Hippocampal formation (tissue), 2 donors: Measurements from ENCODE around the gene STX16.

Experiments used
- DNase-seq, 2 donors: peaks; one replicate each; lab custom pipeline; 2025; lab: John Stamatoyannopoulos, UW

STX16 gene

GRCh38 chr20:58675641-58676040, 24.6 kb downstream of the STX16 start:
- no peak for DNase-seq

- no peak for DNase-seq
Observed at GRCh38 chr20:58676161-58676560, 25.1 kb downstream of the STX16 start.

- DNase-seq: no peak
Observed at GRCh38 chr20:58677079-58677604, 26.1 kb downstream of the STX16 start.

GRCh38 chr20:58677808-58678207, 26.7 kb downstream of the STX16 start:
- DNase-seq: no peak

GRCh38 chr20:58678806-58679205, 27.7 kb downstream of the STX16 start:
- DNase-seq: no peak

GRCh38 chr20:58682656-58683531, 31.8 kb downstream of the STX16 start:
- DNase-seq: no peak

- no peak for DNase-seq
Observed at GRCh38 chr20:58684291-58684690, 33.2 kb downstream of the STX16 start.

GRCh38 chr20:58685988-58686387, 34.9 kb downstream of the STX16 start:
- no peak for DNase-seq

- no peak for DNase-seq
Observed at GRCh38 chr20:58688414-58688813, 37.3 kb downstream of the STX16 start.

GRCh38 chr20:58688840-58689239, 37.8 kb downstream of the STX16 start:
- DNase-seq: no peak

- DNase-seq: no peak
Observed at GRCh38 chr20:58690396-58691135, 39.5 kb downstream of the STX16 start.

GRCh38 chr20:58691773-58692578, 40.9 kb downstream of the STX16 start:
- DNase-seq: no peak

- DNase-seq: peak; percentile 16 to 20
Observed at GRCh38 chr20:58692579-58693225, 41.6 kb downstream of the STX16 start, which contains the start of gene NPEPL1. Gene NPEPL1 (plus strand): TSS chr20:58692800. CDS start chr20:58692901, 101 bp downstream.

GRCh38 chr20:58693226-58694006, 42.3 kb downstream of the STX16 start:
- DNase-seq: no peak

GRCh38 chr20:58694241-58695083, 43.4 kb downstream of the STX16 start:
- no peak for DNase-seq

- no peak for DNase-seq
Observed at GRCh38 chr20:58695084-58695722, 44.1 kb downstream of the STX16 start.

GRCh38 chr20:58695895-58696375, 44.9 kb downstream of the STX16 start:
- no peak for DNase-seq

- no peak for DNase-seq
Observed at GRCh38 chr20:58696411-58696961, 45.4 kb downstream of the STX16 start.
